Measurements from ENCODE around the gene NEK1.
"Not testable (repeated sequence)": the region's sequence is repeated elsewhere in the genome, so short reads cannot be mapped to it uniquely, and the experiment has no call there.

Gene NEK1

GRCh38 chr4:169594560-169595195, 17.7 kb downstream of the NEK1 start:
- DNase-seq: no peak

GRCh38 chr4:169593050-169593560, 19.3 kb downstream of the NEK1 start:
- DNase-seq: no peak

GRCh38 chr4:169583563-169583962, 28.8 kb downstream of the NEK1 start:
- DNase-seq: no peak

- DNase-seq: no peak
Measured at GRCh38 chr4:169582706-169583105, 29.7 kb downstream of the NEK1 start.

GRCh38 chr4:169582203-169582602, 30.2 kb downstream of the NEK1 start:
- DNase-seq: no peak

DNA sequence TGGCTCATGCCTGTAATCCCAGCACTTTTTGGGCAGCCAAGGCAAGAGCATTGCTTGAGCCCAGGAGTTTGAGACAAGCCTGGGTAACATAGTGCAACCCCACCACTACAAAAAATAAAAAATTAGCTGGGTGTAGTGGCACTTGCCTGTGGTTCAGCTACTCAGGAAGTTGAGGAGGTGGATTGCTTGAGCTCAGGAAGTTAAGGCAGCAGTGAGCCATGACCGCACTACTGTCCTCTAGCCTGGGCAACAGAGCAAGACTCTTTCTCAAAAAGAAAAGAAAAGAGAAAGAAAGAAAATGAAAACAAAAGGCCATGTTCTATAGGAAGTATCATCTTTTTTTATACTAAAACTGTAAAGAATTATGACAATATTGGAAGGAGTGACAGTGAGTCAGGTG, 38.5 kb downstream of the NEK1 start:
- no peak for DNase-seq

DNA sequence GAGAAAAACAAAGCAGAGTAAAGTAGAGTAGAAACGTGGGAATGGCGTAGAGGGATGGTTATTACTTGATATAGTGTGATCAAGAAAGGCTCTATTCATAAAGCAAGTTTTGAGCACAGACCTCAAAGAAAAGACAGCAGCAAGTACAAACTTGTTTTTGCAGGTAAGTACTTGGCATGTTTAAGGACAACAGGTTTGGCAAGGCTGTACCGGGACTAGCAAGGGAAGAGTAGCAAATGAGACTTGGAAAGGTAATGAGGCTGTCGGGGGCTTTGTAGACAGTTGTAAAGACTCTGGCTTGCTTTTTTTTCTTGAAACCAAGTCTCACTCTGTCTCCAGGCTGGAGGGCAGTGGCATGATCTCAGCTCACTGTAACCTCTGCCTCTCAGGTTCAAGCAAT, 40.9 kb downstream of the NEK1 start:
- no peak for DNase-seq

DNA sequence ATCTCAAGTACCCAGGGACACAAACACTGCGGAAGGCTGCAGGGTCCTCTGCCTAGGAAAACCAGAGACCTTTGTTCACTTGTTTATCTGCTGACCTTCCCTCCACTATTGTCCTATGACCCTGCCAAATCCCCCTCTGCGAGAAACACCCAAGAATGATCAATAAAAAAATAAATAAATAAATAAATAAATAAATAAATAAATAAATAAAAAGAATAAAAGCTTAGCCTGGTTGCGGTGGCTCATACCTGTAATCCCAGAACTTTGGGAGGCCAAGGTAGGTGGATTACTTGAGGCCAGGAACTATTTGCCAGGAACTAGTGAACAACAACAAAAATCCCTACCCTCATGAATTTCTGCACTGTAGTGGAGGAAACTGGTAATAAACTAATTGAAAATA, 41.4 kb downstream of the NEK1 start:
- not testable (repeated sequence) for DNase-seq

DNA sequence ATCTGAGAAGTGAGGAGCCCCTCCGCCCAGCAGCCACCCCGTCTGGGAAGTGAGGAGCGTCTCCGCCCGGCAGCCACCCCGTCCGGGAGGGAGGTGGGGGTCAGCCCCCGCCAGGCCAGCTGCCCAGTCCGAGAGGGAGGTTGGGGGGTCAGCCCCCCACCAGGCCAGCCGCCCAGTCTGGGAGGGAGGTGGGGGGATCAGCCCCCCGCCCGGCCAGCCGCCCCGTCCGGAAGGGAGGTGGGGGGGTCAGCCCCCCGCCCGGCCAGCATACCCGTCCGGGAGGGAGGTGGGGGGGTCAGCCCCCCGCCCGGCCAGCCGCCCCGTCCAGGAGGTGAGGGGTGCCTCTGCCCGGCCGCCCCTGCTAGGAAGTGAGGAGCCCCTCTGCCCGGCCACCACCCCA, 42.1 kb downstream of the NEK1 start:
- not testable (repeated sequence) for DNase-seq

GRCh38 chr4:169569188-169569587, 43.2 kb downstream of the NEK1 start:
- DNase-seq: not testable (repeated sequence)

- no peak for DNase-seq
Measured at GRCh38 chr4:169567916-169568315, 44.5 kb downstream of the NEK1 start.

- no peak for DNase-seq
Measured at GRCh38 chr4:169566021-169566818, 46.2 kb downstream of the NEK1 start.

- no peak for DNase-seq
Measured at GRCh38 chr4:169565606-169566005, 46.8 kb downstream of the NEK1 start.

GRCh38 chr4:169557061-169557636, 55.2 kb downstream of the NEK1 start:
- no peak for DNase-seq

GRCh38 chr4:169546548-169546947, 65.8 kb downstream of the NEK1 start:
- DNase-seq: not testable (repeated sequence)

DNA sequence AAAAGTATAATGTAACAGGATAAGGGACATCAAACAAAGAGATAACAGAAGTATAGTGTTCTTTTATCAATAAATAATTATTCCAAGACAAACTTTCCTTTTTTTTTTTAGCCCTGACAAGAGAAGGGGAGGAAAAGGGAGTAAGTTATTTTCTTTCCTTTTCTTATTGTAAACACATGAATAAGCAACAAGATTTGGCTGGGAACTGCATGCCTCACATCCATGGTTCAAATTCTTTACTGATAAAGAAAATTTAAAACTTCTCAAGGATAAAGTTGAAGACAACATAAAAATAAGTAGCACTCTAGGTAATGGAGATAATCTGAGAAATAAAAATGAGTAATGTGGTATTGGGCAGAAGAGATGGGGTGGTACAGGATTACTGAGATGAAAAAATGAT, 71.6 kb downstream of the NEK1 start:
- DNase-seq: no peak

- no peak for DNase-seq
Measured at GRCh38 chr4:169530048-169530447, 82.3 kb downstream of the NEK1 start.

DNA sequence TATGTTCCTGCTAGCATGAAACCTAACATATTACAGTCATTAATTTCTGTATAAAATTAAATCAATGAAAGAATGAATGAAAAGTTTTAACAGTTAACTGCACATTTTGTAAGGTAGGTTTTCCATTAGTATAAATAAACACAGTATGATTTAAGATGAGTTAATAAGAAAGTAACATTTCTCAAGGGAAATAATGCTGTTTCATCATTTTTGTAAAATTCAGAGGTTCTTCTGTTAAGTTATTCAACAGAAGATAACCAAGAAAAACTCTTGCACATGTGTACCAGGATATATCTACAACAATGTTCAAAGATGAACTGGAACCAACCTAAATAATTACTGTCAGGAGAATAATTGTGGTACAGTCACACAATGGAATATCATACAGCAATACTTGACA, 88.6 kb downstream of the NEK1 start:
- no peak for DNase-seq

- no peak for DNase-seq
Measured at GRCh38 chr4:169510617-169511016, 101.8 kb downstream of the NEK1 start.

DNA sequence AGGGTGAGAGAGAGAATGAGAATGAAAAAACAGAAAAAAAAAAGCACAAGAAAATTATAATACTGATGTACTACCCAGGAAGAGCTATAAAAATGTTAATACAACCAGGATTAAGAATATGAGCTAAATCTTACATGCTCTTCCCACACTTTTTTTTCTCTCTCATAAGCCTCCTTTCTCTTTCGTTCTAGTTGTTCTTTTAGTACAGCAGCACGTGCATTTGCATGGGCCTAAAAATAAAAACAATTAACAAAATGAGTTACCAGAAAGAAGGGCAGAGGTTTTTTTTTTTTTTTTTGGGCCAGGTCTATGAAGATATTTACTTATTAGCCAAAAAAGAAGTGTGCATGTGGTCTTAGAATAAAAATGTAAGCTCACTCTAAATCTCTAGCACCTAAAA, 105.5 kb downstream of the NEK1 start:
- no peak for DNase-seq

DNA sequence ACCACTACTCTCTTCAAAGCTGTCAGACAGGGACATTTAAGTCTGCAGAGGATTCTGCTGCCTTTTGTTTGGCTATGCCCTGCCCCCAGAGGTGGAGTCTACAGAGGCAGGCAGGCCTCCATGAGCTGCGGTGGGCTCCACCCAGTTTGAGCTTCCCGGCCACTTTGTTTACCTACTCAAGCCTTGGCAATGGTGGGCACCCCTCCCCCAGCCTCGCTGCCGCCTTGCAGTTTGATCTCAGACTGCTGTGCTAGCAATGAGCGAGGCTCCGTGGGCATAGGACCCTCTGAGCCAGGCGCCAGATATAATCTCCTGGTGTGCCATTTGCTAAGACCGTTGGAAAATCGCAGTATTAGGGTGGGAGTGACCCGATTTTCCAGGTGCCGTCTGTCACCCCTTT, 112.5 kb downstream of the NEK1 start:
- DNase-seq: not testable (repeated sequence)

GRCh38 chr4:169494234-169494633, 118.1 kb downstream of the NEK1 start:
- DNase-seq: not testable (repeated sequence)

DNA sequence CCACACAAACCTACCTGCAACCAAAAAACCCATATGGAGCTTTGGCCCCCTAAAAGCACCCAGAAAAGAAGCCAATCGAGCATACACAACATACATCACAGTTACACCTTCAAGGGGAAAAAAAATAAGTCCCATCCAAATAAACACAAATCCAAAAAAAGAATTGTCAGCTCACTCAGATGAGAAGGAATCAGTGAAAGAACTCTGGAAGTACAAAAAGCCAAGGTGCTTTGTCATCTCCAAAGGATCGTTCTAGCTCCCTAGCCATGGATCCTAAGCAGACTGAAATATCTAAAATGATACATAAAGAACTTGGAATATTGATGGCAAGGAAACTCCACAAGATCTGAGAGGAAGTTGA, 119.2 kb downstream of the NEK1 start:
- DNase-seq: no peak

All from stimulated activated CD4-positive, alpha-beta T cell treated with anti-CD3 and anti-CD28 coated beads, Interleukin-1b, Interleukin-23, amount 100 ng/mL, for 48 hours (primary cell).